Large intestine (tissue), 3 donors: ENCODE data around the gene SMG9. TPM values are rescaled to one million over a fixed set of nuclear protein-coding genes. Genes with fewer than 3 reads are reported as not detected.

Experiments
- DNase-seq, 2 donors: peaks; one replicate each; pipeline versions ENCODE4 v3.0.0 to v3.0.0-alpha.2; 2013
- H3K27ac ChIP-seq: one replicate; pipeline ENCODE4 v1.5.1; 2013; ENCODE audit warnings: low read length
- H3K27me3 ChIP-seq: 2 replicates; pipeline ENCODE4 v1.6.1; 2013; ENCODE audit warnings: low read length; ENCODE audit not compliant: control insufficient read depth, insufficient read depth
- H3K36me3 ChIP-seq: 2 replicates; pipeline ENCODE4 v1.6.1; 2013; ENCODE audit warnings: low read length; ENCODE audit not compliant: control insufficient read depth, insufficient read depth
- H3K4me1 ChIP-seq: one replicate; pipeline ENCODE4 v1.6.1; 2013; ENCODE audit warnings: low read length; ENCODE audit not compliant: control insufficient read depth, insufficient read depth
- H3K4me3 ChIP-seq: one replicate; pipeline ENCODE4 v1.5.1; 2013; ENCODE audit warnings: low read length
- H3K9me3 ChIP-seq: one replicate; pipeline ENCODE4 v1.6.1; 2013; ENCODE audit warnings: mild to moderate bottlenecking, low read depth, low read length, moderate library complexity; ENCODE audit not compliant: control insufficient read depth
- whole genome bisulfite sequencing: methylation state at CpG from one replicate; pipeline ENCODE4 v1.1.5; 2013; ENCODE audit warnings: low lambda C conversion rate; ENCODE audit not compliant: insufficient coverage; 5-methylcytosine and 5-hydroxymethylcytosine counted together
- polyA plus RNA-seq: library from polyadenylated mRNA; unstranded; fragments of 120-200 nt; gene quantifications from one replicate; pipeline ENCODE4 v1.2.1, GENCODE V29; 2013

SMG9 gene
- polyA plus RNA-seq, 1 donor: 36.2 TPM

DNA sequence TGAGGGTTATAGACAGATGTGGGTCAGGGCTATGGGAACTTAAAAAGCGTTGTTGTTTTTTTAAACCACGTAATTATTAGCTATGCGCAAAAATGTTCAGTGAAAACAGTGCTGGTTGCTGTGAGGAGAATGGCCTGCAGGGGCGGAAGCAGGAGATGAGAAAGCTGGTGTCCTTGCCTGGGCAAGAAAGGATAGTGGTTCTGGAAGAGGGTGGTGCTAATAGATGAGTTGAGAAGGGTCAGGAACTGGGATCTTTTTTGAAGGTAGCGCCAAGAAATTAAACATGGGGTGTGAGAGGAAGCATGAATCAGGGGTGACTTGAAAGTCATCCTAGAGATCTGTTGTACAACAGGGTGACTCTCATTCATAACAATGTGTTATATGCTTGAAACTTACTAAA lies 4.8 kb upstream of the SMG9 start:
- no peaks in the 10 kb centered on the region for H3K9me3 ChIP-seq
- H3K27me3 ChIP-seq: no peaks in the 10 kb centered on the region
- H3K4me3 ChIP-seq: no peak overlapping the region
- 82% methylated on average over 2 of the region's 5 CpGs for WGBS
- H3K4me1 ChIP-seq: no peaks in the 10 kb centered on the region
- no peak overlapping the region for H3K27ac ChIP-seq
- no peak for DNase-seq
- no peaks in the 10 kb centered on the region for H3K36me3 ChIP-seq

DNA sequence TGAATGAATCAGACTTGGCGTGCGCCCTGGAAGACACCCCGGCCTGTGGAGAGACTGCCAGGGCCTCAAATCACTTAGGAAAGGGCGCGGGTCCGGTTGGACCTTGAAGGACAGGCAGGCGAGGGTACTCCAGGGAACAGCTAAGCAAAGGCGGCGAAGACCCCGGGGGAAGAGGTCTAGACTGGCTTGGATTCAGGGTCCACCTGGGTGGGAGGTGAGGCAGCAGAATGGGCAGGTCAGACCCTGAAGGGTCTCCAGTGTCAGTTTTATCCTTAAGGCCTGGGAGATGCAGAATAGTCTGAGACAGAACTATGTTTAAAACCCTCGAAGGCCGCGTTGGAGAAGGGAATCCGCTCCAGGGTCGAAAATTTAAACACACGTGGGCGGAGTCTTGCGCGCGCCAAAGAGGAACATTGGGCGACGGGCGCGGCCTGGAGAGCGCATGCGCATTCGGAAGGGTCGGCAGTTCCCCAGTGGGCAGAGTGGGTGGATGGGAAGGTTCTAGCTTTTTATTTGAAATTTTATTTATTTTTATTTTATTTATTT lies 567 bp upstream of the SMG9 start:
- Histone ChIP-seq H3K27me3 (no peaks in the 10 kb centered on the region), H3K4me3 (peak overlapping the region; percentile 76), H3K27ac (peak overlapping the region; percentile 100), H3K4me1 (peaks cover 10% of the 10 kb centered on the region), H3K36me3 (peaks cover 12% of the 10 kb centered on the region), H3K9me3 (no peaks in the 10 kb centered on the region)
- WGBS: no CpG with 5 or more reads among the region's 28 CpGs
- DNase-seq: peak; percentile 67 to 76

DNA sequence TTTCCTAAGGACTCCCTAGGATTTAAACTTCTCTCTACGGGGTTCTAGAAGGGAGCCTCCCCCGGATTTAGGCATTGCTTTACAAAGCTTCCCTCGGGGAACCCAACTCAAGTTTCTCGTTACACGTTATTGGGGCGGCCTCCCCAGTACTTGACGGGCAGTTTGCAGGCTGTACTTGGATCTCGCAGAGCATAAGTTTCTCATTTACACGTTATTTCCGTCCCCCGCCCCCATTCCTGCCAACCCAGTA lies 584 bp downstream of the SMG9 start:
- peak overlapping the region; percentile 100 for H3K27ac ChIP-seq
- no peaks in the 10 kb centered on the region for H3K27me3 ChIP-seq
- WGBS: no CpG with 5 or more reads among the region's 11 CpGs
- peaks cover 10% of the 10 kb centered on the region for H3K4me1 ChIP-seq
- H3K36me3 ChIP-seq: peaks cover 22% of the 10 kb centered on the region
- no peaks in the 10 kb centered on the region for H3K9me3 ChIP-seq
- H3K4me3 ChIP-seq: peak overlapping the region; percentile 76
- no peak for DNase-seq

DNA sequence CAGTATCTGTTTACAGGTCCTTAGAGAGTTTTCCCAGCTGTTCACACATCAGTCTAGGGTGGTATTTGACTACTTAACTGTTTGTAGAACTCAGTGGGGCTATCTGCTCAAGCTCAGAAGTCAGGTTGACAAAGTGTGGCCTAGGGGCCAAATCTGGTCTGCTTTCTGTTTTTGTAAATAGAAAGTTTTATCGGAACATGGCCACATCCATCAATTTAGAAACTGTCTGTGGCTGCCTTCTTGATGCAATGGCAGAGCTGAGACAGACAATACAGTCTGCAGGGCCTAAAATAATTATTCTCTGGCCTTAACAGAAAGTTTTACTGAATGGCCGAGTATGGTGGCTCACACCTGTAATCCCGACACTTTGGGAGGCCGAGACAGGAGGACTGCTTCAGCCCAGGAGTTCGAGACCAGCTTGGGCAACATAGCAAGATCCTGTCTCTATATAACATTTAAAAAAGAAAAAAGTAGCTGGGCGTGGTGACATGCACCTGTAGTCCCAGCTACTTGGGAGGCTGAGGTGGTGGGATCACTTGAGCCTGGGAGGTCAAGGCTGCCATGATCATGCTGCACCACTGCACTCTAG lies 2.4 kb downstream of the SMG9 start:
- H3K27me3 ChIP-seq: no peaks in the 10 kb centered on the region
- no CpG with 5 or more reads among the region's 6 CpGs for WGBS
- no peak overlapping the region for H3K4me3 ChIP-seq
- H3K9me3 ChIP-seq: no peaks in the 10 kb centered on the region
- DNase-seq: no peak
- H3K36me3 ChIP-seq: peaks cover 40% of the 10 kb centered on the region
- H3K27ac ChIP-seq: no peak overlapping the region
- peaks cover 10% of the 10 kb centered on the region for H3K4me1 ChIP-seq

DNA sequence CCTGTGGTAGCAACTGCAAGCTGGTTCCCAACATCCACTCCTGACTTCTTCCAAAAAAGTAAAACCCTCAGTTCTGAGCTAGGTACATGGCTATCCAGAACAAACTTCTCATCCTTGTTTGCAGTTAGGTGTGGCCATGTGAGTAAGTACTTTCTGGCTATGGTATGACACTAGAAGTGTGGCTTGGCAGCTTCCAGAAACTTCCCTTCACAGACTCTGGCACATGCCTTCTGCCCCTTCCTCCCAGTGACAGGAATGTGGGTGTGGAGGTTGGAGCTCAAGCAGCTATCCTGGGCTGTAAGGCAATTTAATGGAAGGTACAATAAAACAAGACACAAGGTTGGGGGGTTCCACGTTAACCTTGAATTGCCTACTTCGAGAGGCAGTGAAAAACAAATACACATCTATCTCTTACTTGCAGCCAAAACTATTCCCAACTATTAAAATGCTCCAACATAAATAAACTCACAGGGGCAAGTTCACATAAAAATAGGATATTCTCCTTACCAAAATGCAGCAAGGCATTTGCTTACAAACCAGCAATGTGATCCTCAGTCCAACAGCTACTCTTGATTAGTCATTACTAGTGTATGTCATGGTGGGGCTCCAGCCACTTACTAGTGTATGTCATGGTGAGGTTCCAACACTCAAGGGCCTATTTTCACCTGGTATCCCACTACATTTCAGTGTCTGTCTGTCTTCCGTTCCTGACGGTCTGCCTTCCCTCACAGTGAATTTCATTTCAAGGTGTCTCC lies 3.1 kb downstream of the SMG9 start:
- no CpG with 5 or more reads among the region's 4 CpGs for WGBS
- no peak for DNase-seq
- H3K27ac ChIP-seq: no peak overlapping the region
- H3K9me3 ChIP-seq: no peaks in the 10 kb centered on the region
- H3K27me3 ChIP-seq: no peaks in the 10 kb centered on the region
- H3K4me3 ChIP-seq: no peak overlapping the region
- peaks cover 10% of the 10 kb centered on the region for H3K4me1 ChIP-seq
- peaks cover 47% of the 10 kb centered on the region for H3K36me3 ChIP-seq

DNA sequence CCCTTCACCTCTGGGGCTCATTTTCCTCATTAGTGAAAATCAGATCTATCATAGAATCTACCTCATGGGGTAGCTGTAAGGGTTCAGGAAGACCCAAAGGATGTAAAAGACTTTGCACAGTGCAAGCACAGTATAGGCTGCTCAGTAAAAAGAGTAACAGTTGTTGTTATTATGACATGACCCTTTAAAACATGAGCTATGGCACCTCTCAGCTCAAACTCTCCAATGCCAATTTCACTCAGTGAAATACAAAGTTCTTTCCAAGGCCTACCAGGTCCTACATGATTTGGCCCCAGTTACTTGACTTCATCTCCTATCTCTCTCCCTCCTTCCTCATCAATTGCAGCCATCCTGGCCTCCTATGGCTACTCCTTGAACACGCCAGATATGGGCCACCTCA lies 4.9 kb downstream of the SMG9 start:
- no peak for DNase-seq
- Histone ChIP-seq H3K4me3 (no peak overlapping the region), H3K27me3 (no peaks in the 10 kb centered on the region), H3K27ac (no peak overlapping the region), H3K36me3 (peaks cover 58% of the 10 kb centered on the region), H3K9me3 (no peaks in the 10 kb centered on the region), H3K4me1 (peaks cover 10% of the 10 kb centered on the region)
- no CpG with 5 or more reads among the region's 1 CpG for WGBS

DNA sequence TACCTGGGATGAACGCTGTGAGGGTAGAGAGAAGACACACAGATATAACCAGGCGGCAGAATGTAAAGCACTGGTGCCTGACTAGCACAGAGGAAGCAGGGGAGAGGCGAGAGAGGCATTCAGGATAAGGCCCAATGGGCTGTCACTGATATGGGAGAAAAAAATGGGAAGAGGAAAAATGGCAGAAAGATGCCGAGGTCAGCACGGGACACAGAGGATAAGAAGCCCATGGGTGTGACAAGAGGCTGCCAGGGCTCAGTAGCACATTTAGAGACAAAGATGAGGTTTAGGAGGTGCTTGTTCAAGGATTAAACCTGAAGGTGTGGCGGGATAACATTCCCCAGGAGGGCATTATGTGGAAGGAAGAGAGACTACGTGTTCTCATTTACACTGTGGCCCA lies 5.6 kb downstream of the SMG9 start:
- DNase-seq: no peak
- WGBS: 94% methylated on average over 5 of the region's 7 CpGs
- Histone ChIP-seq H3K4me3 (no peak overlapping the region), H3K9me3 (no peaks in the 10 kb centered on the region), H3K4me1 (peaks cover 10% of the 10 kb centered on the region), H3K36me3 (peaks cover 64% of the 10 kb centered on the region), H3K27me3 (no peaks in the 10 kb centered on the region), H3K27ac (no peak overlapping the region)

DNA sequence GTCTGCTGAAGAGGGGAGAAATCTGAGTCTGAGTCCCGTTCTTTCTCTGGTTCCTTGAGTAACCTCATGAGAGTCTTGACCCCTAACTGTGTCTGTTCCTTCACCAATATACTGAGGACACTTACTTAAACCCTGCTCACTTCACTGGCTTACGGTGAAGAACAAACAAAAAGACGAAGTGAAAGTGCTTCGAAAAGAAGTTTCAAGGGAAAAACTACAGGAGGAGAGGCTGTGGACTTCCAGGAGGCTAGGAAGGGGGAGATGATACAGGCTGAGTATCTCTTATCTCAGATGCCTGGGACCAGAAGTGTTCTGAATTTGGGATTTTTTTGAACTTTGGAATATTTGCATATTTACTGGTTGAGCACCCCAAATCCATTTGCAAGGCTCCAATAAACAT lies 6.1 kb downstream of the SMG9 start:
- Histone ChIP-seq H3K4me1 (peaks cover 9% of the 10 kb centered on the region), H3K4me3 (no peak overlapping the region), H3K9me3 (no peaks in the 10 kb centered on the region), H3K27me3 (no peaks in the 10 kb centered on the region), H3K27ac (no peak overlapping the region), H3K36me3 (peaks cover 69% of the 10 kb centered on the region)
- no peak for DNase-seq
- 100% methylated on average over 1 of the region's 4 CpGs for WGBS

DNA sequence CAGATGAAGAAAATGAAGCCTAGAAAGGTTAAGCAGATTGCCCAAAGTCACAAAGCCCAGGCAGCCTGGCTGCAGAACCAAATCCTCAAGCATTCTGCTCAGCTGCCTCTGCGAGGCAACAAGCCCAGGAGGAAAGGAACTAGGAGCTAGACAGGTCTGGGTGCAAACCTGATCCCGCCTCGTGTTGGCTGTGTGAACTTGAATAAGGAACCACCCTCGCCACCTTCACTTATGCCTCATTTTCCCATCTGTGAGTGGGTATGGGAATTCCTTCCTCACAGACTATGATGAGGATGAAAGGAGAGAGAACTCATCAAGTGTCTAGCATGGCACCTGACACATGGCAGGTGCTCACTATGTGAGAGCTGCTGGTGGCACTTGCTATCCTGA lies 6.6 kb downstream of the SMG9 start:
- Histone ChIP-seq H3K4me1 (peaks cover 4% of the 10 kb centered on the region), H3K4me3 (no peak overlapping the region), H3K27ac (no peak overlapping the region), H3K36me3 (peaks cover 74% of the 10 kb centered on the region), H3K9me3 (no peaks in the 10 kb centered on the region), H3K27me3 (no peaks in the 10 kb centered on the region)
- WGBS: no CpG with 5 or more reads among the region's 4 CpGs
- DNase-seq: no peak

DNA sequence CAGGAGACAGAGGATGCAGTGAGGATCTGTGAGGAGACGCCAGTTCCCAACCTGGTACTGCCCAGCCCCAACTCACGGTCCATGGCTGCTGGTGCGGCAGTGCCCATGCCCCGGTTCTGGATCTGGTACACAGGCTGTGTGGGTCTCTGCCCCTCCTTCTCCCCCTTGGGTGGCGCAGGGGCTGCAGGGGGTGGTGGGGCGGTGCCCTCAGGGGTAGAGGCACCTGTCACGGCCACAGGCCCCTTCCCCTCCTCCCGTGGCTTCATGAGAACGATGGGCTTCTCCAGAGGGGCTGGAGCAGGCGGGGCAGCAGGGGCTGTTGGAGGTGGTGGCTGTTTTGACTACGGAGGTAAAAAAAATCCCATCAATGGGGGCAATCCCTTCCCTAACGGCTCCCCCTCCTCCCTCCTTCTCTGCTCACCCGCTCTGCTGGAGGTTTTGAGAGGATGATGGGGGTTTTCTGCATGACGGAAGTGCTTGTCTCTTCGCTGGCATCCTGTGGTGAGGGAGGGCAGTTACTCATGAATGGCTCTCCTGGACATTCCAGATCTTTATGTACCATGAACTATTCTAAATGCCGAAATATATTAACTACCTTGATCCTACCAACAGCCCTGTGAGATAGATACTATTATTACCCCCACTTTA lies 7.1 kb downstream of the SMG9 start:
- DNase-seq: no peak
- Histone ChIP-seq H3K27ac (no peak overlapping the region), H3K4me3 (no peak overlapping the region), H3K4me1 (no peaks in the 10 kb centered on the region), H3K36me3 (peaks cover 78% of the 10 kb centered on the region), H3K9me3 (no peaks in the 10 kb centered on the region), H3K27me3 (no peaks in the 10 kb centered on the region)
- no CpG with 5 or more reads among the region's 16 CpGs for WGBS
